K562 (cell line): ENCODE measurements around the gene IBTK. TPM values are rescaled to one million over a fixed set of nuclear protein-coding genes. Genes with fewer than 3 reads are reported as not detected.

Experiments used
- ATAC-seq: fragments of 200-7000 bp; cut with Tn5 transposase; 3 replicates; pipeline ENCODE4 v1.9.1; 2020; ENCODE audit warnings: moderate library complexity
- BruUV-seq: library from RNA; stranded (reverse); fragments of 400-500 nt; replicated peaks from 2 replicates; lab custom pipeline; 2021; lab: Mats Ljungman, UMichigan
- CTCF ChIA-PET: fragments of 300-600 bp; formaldehyde crosslinking; extraction: SDS; loops from one replicate; lab custom pipeline; 2021; ENCODE audit warnings: low intra/inter-chr PET ratio; lab: Yijun Ruan, JAX
- POLR2A ChIA-PET: fragments of 300-600, 350-650 bp; sonication (Branson Sonifier 250); formaldehyde crosslinking; extraction: SDS; loops from one replicate; lab custom pipeline; 2021; ENCODE audit warnings: antibody characterized with exemption, inconsistent platforms; lab: Yijun Ruan, JAX
- DNase-seq, 4 experiments: peaks; one replicate each; pipeline versions ENCODE4 v3.0.0 to v3.0.0-alpha.2; 2011 to 2018; ENCODE audit warnings: low spot score in 3 of 4, mixed read lengths in 3 of 4; ENCODE audit errors: extremely low read depth in 1 of 4
- FAIRE-seq: peaks from 2 replicates; lab custom pipeline; 2011; peaks lifted over from hg19 to GRCh38; lab: Jason Lieb, UNC
- H2AFZ ChIP-seq: 2 replicates; pipeline ENCODE4 v1.6.0; 2011; ENCODE audit warnings: low read depth, low read length, control low read depth, inconsistent platforms
- H3K27ac ChIP-seq: fragments of 200-600 bp; 3 replicates; pipeline ENCODE4 v1.8.0; 2011; ENCODE audit warnings: low read depth, mild to moderate bottlenecking, control low read depth, inconsistent platforms, low read length, moderate library complexity, mixed read lengths; ENCODE audit errors: extremely low read depth
- H3K27me3 ChIP-seq, 2 experiments: fragments of 300-600 bp in 1 of 2; 2 replicates in 1 of 2; 3 replicates in 1 of 2; pipeline versions ENCODE4 v1.6.0 to v1.8.0; 2011; ENCODE audit warnings: inconsistent platforms in 2 of 2, low read length in 2 of 2, mild to moderate bottlenecking in 1 of 2, mixed read lengths in 1 of 2, moderate library complexity in 1 of 2; ENCODE audit not compliant: control insufficient read depth in 2 of 2, insufficient read depth in 2 of 2
- H3K36me3 ChIP-seq: fragments of 300-600 bp; 3 replicates; pipeline ENCODE4 v1.8.0; 2011; ENCODE audit warnings: mild to moderate bottlenecking, low read length, inconsistent platforms; ENCODE audit not compliant: control insufficient read depth, insufficient read depth
- H3K4me1 ChIP-seq, 2 experiments: fragments of 200-600 bp in 1 of 2; replicated peaks in 1 of 2; 2 replicates in 1 of 2; 3 replicates in 1 of 2; pipeline versions ENCODE4 v1.5.1 to v1.8.0; 2011; ENCODE audit warnings: inconsistent platforms in 2 of 2, low read length in 2 of 2, mild to moderate bottlenecking in 1 of 2, mixed read lengths in 1 of 2, moderate library complexity in 1 of 2; ENCODE audit not compliant: control insufficient read depth in 2 of 2, insufficient read depth in 2 of 2
- H3K4me2 ChIP-seq: 2 replicates; pipeline ENCODE4 v1.6.1; 2011; ENCODE audit warnings: low read length, control low read depth, inconsistent platforms, mixed read lengths; ENCODE audit not compliant: insufficient read depth
- H3K4me3 ChIP-seq: fragments of 200-600 bp; sonication (generic), shearing (Covaris generic); 2 replicates; pipeline ENCODE4 v1.5.1; 2016; ENCODE audit warnings: control low read depth, inconsistent platforms
- H3K79me2 ChIP-seq: fragments of 200-600 bp; 3 replicates; pipeline ENCODE4 v1.8.0; 2011; ENCODE audit warnings: low read length, inconsistent platforms; ENCODE audit not compliant: control insufficient read depth, insufficient read depth
- H3K9ac ChIP-seq, 2 experiments: 2 replicates each; pipeline versions ENCODE4 v1.6.0 to v1.6.1; 2011; ENCODE audit warnings: low read depth in 2 of 2, low read length in 2 of 2, control low read depth in 1 of 2, inconsistent platforms in 1 of 2, mild to moderate bottlenecking in 1 of 2, mixed read lengths in 1 of 2; ENCODE audit not compliant: insufficient read depth in 1 of 2
- H3K9me1 ChIP-seq: one replicate; pipeline ENCODE4 v1.6.0; 2011; ENCODE audit warnings: inconsistent platforms, mild to moderate bottlenecking, low read length, moderate library complexity; ENCODE audit not compliant: control insufficient read depth, insufficient read depth
- H3K9me3 ChIP-seq: replicated peaks from 2 replicates; pipeline ENCODE4 v1.5.1; 2011; ENCODE audit warnings: low read depth, low read length, inconsistent platforms; ENCODE audit not compliant: control insufficient read depth, insufficient read depth
- H4K20me1 ChIP-seq: replicated peaks from 2 replicates; pipeline ENCODE4 v1.6.1; 2011; ENCODE audit warnings: low read length, inconsistent platforms, mixed read lengths; ENCODE audit not compliant: control insufficient read depth, insufficient read depth
- BMI1 ChIP-seq: fragments of 150-350 bp; IDR thresholded peaks from 2 replicates; pipeline ENCODE4 v1.6.1; 2014; ENCODE audit warnings: low read length
- CREM ChIP-seq: IDR thresholded peaks from 2 replicates; pipeline ENCODE4 v1.6.1; 2014; ENCODE audit warnings: antibody characterized with exemption, low read depth
- DACH1 ChIP-seq: fragments of 450-650 bp; IDR thresholded peaks from 2 replicates; pipeline ENCODE4 v1.6.1; 2018; ENCODE audit not compliant: partially characterized antibody
- FOXP1 ChIP-seq: sonication (generic); formaldehyde crosslinking; IDR thresholded peaks from 2 replicates; pipeline ENCODE4 v1.8.0; 2022; ENCODE audit warnings: mild to moderate bottlenecking, missing genetic modification reagents
- HDAC8 ChIP-seq: fragments of 450-650 bp; IDR thresholded peaks from 2 replicates; pipeline ENCODE4 v1.6.1; 2016; ENCODE audit warnings: mild to moderate bottlenecking, missing genetic modification characterization, moderate library complexity, missing compliant biosample characterization
- NCOA2 ChIP-seq, 2 experiments: fragments of 450-650 bp; IDR thresholded peaks; 2 replicates each; pipeline ENCODE4 v1.6.1; 2018; ENCODE audit warnings: mild to moderate bottlenecking in 2 of 2, moderate library complexity in 1 of 2; ENCODE audit not compliant: partially characterized antibody in 2 of 2
- NEUROD1 ChIP-seq: fragments of 150-350 bp; IDR thresholded peaks from 2 replicates; pipeline ENCODE4 v1.6.1; 2014; ENCODE audit warnings: borderline replicate concordance, low read length, low read depth; ENCODE audit not compliant: partially characterized antibody
- SMARCA4 ChIP-seq: fragments of 450-650 bp; IDR thresholded peaks from 2 replicates; pipeline ENCODE4 v1.6.1; 2016
- in situ Hi-C: fragments of 300-500 bp; cut with MboI; formaldehyde crosslinking; loops from 4 replicates; pipeline ENCODE4 v1.15.0; 2018; ENCODE audit warnings: inconsistent platforms, mixed read lengths
- intact Hi-C: fragments of 100-400 bp; cut with micrococcal nuclease; formaldehyde crosslinking; loops from 2 replicates; pipeline ENCODE4 v1.14.2; 2022
- polyA plus RNA-seq, 8 experiments: library from polyadenylated mRNA; depleted of rRNA in 4 of 8; stranded (reverse) in 5 of 8; unstranded in 3 of 8; fragments of >200 nt; fragmentation: Nextera tagmentation in 2 of 8; fragmentation: Illumina TruSeq in 1 of 8; extraction: Ambion mirVana in 2 of 8; extraction: Trizol in 1 of 8; gene quantifications; 2 replicates each; pipeline versions ENCODE4 v1.2.1 to v1.2.3, GENCODE V29; 2011 to 2014; ENCODE audit warnings: inconsistent platforms in 1 of 8, missing spikeins in 1 of 8
- total RNA-seq, 7 experiments: library from RNA; depleted of rRNA in 6 of 7; stranded (reverse); fragments of >200 nt in 6 of 7; fragmentation: Illumina TruSeq in 2 of 7; extraction: Trizol in 2 of 7; gene quantifications; 2 replicates each; pipeline versions ENCODE4 v1.2.1 to v1.2.3, GENCODE V29; 2011 to 2021; ENCODE audit warnings: low replicate concordance in 1 of 7
- TF ChIP-seq, protein P1 (sequence below), 2 experiments: fragments of 450-650 bp in 1 of 2; IDR thresholded peaks; 2 replicates each; pipeline ENCODE4 v1.6.1; 2011 to 2017; ENCODE audit warnings: low read depth in 2 of 2, antibody characterized with exemption in 1 of 2, borderline replicate concordance in 1 of 2, low read length in 1 of 2, mild to moderate bottlenecking in 1 of 2, mixed read lengths in 1 of 2; ENCODE audit not compliant: control insufficient read depth in 1 of 2
- TF ChIP-seq, protein P2 (sequence below): fragments of 450-650 bp; IDR thresholded peaks from 2 replicates; pipeline ENCODE4 v1.6.1; 2017; ENCODE audit warnings: antibody characterized with exemption, mild to moderate bottlenecking

Gene IBTK
- total and polyA plus RNA-seq, 9 of the 15 experiments (the other 6 are each of a cell fraction or from before 2014, with no cell fraction given): 13.2 to 36.4 (median 21.8) TPM

DNA sequence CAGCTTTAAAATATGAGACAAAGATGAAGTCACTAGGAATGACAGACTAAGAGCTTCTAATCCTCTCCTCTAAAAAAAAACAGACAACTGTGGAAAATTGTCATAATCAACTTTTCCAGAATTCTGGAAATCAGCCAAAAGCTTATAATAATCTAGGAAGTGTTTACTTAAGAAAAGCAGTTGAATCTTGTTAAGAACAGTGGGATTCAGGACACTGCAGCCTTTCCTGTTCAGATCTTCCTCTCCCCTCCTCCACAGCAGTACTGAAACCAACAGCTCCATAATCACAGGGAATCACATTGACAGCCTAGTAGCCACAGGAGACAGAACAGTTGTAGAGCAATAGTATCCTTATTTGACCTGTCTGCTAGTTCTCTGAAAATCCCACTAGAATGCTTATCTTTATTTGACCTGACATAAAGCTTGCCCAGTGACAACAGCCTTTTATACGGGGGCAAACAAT, 41.6 kb downstream of the IBTK start (continued):
- TF ChIP-seq, protein P1, sequence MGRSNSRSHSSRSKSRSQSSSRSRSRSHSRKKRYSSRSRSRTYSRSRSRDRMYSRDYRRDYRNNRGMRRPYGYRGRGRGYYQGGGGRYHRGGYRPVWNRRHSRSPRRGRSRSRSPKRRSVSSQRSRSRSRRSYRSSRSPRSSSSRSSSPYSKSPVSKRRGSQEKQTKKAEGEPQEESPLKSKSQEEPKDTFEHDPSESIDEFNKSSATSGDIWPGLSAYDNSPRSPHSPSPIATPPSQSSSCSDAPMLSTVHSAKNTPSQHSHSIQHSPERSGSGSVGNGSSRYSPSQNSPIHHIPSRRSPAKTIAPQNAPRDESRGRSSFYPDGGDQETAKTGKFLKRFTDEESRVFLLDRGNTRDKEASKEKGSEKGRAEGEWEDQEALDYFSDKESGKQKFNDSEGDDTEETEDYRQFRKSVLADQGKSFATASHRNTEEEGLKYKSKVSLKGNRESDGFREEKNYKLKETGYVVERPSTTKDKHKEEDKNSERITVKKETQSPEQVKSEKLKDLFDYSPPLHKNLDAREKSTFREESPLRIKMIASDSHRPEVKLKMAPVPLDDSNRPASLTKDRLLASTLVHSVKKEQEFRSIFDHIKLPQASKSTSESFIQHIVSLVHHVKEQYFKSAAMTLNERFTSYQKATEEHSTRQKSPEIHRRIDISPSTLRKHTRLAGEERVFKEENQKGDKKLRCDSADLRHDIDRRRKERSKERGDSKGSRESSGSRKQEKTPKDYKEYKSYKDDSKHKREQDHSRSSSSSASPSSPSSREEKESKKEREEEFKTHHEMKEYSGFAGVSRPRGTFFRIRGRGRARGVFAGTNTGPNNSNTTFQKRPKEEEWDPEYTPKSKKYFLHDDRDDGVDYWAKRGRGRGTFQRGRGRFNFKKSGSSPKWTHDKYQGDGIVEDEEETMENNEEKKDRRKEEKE (IDR thresholded peaks at IDR 0.05; ENCODE audit: borderline replicate concordance in 1 of 2, control insufficient read depth in 1 of 2, low read depth in 2 of 2, low read length in 1 of 2): no peak
- TF ChIP-seq NEUROD1 (peak; percentile 49), BMI1 (no peak), CREM (peak; percentile 45; the same call in 1 of the 2 replicates), FOXP1 (CRISPR knock-in tag) (no peak)

DNA sequence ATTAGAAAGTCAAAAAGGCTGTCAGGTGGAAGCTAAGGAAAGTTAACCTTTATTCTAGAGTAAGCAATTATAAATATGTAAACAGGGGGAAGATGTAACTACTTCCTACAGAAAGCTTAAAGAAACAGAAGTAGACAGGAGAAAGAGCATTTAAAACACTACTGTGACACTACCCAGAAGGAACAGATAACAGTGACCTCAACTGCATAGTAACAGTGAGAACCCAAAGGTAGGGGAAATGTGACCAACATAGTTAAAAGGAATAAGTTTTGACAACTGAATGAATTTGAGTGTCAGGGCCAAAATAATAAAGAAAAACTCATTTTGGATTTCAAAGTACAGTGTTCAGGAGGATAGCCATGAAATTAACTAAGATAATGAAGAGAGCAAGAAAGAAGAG, 43.5 kb downstream of the IBTK start:
- intact Hi-C loops (no loop called here), in situ Hi-C loops (no loop called here)
- Histone ChIP-seq H3K4me3 (no peak overlapping the region), H3K79me2 (no peaks in the 10 kb centered on the region), H3K4me1 (peaks cover 2 to 5% of the 10 kb centered on the region in 2 experiments; a peak in 4 of 5 replicates), H3K9ac (no peak overlapping the region), H3K9me3 (no peaks in the 10 kb centered on the region), H3K36me3 (peaks cover 71% of the 10 kb centered on the region), H3K27ac (no peak overlapping the region; the same call in 2 of the 3 replicates), H3K4me2 (no peak overlapping the region), H3K27me3 (no peaks in the 10 kb centered on the region), H3K9me1 (no peaks in the 10 kb centered on the region), H2AFZ (no peak overlapping the region), H4K20me1 (no peaks in the 10 kb centered on the region)
- DNase-seq (peak in 1 of 4 experiments; percentile 15), ATAC-seq (peak; percentile 51; the same call in 2 of the 3 replicates), FAIRE-seq (no peak)
- POLR2A ChIA-PET: no interaction called here
- BruUV-seq: no TSS peak
- no peak for TF ChIP-seq NCOA2 (IDR thresholded peaks at IDR 0.05; ENCODE audit: partially characterized antibody in 2 of 2)
- TF ChIP-seq DACH1: no peak
- TF ChIP-seq, protein P2, sequence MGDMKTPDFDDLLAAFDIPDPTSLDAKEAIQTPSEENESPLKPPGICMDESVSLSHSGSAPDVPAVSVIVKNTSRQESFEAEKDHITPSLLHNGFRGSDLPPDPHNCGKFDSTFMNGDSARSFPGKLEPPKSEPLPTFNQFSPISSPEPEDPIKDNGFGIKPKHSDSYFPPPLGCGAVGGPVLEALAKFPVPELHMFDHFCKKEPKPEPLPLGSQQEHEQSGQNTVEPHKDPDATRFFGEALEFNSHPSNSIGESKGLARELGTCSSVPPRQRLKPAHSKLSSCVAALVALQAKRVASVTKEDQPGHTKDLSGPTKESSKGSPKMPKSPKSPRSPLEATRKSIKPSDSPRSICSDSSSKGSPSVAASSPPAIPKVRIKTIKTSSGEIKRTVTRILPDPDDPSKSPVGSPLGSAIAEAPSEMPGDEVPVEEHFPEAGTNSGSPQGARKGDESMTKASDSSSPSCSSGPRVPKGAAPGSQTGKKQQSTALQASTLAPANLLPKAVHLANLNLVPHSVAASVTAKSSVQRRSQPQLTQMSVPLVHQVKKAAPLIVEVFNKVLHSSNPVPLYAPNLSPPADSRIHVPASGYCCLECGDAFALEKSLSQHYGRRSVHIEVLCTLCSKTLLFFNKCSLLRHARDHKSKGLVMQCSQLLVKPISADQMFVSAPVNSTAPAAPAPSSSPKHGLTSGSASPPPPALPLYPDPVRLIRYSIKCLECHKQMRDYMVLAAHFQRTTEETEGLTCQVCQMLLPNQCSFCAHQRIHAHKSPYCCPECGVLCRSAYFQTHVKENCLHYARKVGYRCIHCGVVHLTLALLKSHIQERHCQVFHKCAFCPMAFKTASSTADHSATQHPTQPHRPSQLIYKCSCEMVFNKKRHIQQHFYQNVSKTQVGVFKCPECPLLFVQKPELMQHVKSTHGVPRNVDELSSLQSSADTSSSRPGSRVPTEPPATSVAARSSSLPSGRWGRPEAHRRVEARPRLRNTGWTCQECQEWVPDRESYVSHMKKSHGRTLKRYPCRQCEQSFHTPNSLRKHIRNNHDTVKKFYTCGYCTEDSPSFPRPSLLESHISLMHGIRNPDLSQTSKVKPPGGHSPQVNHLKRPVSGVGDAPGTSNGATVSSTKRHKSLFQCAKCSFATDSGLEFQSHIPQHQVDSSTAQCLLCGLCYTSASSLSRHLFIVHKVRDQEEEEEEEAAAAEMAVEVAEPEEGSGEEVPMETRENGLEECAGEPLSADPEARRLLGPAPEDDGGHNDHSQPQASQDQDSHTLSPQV: peak; percentile 21; the same call in 1 of the 2 replicates
- TF ChIP-seq HDAC8: no peak
- TF ChIP-seq SMARCA4: 0 out of 2 replicates have a peak, but pooled peaks have one; percentile 21
- CTCF ChIA-PET: no interaction called here
